NCI-H2029 treated with DMSO at 0.1 percent for 48 hours (cell line): ENCODE data around the gene IPO7.
"Not testable (repeated sequence)": the region's sequence is repeated elsewhere in the genome, so short reads cannot be mapped to it uniquely, and the experiment has no call there.

Experiments
- DNase-seq: peaks from one replicate; lab custom pipeline; 2025; lab: John Stamatoyannopoulos, UW

The IPO7 gene

DNA sequence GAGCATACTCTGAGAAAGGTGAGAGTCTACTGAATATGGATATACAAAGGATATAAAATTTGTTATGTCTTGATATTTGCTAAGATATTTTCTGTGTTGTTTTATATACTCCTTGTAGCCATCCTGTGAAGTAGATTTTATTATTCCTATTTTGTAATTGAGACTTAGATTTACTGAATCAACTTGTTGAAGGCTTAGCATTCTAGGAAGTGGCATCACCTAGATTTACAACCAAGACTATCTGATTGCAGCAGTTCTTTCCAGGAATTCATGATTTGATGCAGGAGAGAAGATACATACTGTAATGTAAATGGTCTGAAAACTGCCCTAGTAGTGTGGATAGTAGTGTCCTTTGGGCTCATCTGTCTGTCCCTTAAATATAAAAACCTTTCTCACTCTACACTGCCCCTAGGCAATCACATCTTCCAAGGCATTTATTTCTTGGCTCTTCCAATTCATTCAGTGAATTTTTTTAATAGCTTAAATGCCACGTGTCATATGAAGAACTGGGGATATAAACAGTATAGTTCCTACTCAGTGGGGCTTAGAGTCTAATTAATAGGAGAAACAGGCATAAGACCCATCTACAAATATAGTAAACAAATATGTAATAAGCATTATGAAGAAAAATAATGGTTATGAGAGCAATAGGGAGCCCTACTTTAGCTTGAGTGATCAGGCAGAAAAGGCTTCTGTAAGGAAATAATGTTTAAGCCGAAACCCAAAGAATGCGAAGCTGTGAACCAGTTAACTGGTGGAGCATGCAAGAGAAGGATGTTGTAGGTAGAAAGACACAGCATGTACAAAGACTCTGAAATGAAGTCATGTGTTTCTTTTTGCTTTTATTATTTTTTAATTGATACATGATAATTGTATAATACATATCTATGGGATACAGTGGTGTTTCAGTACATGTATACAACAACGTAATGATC, 13.6 kb downstream of the IPO7 start:
- no peak for DNase-seq

DNA sequence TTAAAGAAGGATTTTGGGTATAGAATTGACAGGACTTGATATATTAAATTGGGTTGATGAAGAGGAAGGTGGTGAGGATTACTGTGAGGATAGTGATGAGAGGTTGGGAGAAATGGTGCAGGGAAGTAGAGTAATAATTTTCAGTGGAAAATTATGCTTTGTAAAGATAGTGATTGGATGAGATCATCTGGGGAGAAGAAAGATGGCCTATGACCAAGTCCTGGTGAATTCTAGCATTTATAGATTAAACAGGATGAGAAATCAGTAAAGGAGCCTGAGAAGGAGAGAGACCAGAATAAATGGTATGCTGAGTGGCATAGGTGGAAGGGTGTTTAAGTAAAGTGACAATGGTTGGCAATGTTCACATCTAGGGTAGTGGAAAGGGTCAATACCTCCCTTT, 15.0 kb downstream of the IPO7 start:
- no peak for DNase-seq

DNA sequence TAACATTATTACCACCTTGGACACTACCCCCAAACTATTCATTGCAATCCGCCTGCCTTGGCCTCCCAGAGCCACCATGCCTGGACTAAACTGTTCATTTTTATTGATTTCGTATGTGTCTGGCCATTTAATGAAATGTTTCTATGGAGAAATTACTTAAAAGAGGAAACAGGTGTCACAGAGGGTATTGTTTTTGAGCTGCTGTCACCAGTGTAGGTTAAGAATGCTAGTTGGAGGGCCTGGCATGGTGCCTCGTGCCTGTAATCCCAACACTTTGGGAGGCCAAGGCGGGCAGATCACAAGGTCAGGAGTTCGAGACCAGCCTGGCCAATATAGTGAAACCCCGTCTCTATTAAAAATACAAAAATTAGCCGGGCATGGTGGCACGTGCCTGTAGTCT, 17.4 kb downstream of the IPO7 start:
- not testable (repeated sequence) for DNase-seq

DNA sequence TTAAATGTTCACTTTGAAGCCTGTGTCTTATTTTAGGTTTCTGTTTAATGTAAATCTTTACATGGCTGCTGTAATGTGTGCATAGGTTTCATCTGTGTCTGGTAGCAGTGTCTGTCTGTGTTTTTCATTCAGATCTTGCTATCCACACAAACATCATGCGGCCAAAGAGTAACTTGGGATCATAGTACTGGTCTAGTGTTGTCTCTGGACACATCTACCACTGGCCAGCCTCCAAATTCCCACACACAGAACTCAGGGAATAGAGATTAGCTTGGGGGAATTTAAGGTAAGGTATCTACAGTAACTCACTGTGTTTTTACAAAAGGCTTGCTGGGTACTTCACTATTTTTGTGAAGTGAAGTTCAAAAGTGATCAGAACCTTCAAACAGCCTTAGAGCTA, 44.3 kb downstream of the IPO7 start:
- no peak for DNase-seq

DNA sequence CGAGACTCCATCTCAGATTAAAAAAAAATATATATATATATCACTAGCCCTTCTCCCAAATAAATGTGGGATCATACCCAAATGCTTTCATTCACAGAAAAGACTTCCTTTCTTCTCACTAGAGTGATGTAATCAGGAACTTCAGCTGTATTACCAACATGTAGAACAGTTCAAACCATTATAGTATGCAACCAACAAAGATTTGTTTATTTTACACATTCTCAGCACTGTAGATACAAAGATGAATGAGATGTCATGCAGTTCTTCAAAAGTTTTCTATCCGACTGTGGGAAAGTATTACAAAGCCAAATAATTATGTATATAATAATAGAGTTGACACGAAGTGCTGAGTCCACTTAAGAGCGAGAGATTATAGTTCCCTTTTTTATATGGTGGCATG, 54.2 kb downstream of the IPO7 start:
- no peak for DNase-seq

DNA sequence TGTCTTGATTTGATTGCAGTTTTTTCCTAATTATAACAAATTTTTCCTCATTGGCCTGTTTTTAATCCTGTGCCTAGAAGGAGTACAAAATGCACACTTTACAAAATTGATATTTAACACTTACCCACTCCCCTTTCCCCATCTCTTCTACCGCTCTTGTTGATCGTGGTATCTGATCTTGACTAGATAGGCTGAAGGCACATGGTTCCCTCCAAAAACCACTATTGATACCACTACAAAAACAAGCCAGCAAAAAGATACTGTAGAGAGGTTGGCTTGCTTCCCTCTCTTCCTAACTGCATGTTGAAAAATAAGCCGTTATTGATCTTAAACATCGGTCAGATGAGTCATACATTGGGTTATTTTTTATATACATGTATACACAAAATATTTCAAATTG, 61.8 kb downstream of the IPO7 start:
- no peak for DNase-seq

DNA sequence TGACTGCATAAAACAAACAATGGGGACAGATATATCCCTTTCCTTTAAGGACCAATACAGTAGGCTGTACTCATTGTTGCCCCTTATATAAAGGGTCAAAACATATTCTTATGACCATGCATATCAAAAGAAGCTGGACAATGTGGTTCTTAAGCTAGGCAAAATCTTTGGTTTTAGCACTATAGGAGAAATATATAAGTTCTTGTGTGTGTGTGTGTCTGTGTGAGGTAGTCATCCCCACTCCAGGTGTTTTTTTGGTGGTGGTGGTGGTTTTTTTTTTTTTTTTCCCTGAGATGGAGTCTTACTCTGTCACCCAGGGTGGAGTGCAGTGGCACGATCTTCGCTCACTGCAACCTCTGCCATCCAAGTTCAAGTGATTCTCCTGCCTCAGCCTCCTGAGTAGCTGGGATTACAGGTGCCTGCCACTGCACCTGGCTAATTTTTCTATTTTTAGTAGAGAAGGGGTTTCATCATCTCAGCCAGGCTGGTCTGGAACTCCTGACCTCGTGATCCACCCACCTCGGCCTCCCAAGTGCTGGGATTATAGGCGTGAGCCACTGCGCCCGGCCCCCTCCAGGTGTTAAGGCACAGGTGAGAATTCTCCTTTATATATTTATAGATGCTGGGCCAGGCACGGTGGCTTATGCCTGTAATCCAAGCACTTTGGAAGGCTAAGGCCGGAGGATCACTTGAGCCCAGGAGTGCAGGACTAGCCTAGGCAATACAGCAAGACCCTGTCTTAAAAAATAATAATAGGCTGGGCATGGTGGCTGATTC, 64.3 kb downstream of the IPO7 start:
- DNase-seq, result no peak

DNA sequence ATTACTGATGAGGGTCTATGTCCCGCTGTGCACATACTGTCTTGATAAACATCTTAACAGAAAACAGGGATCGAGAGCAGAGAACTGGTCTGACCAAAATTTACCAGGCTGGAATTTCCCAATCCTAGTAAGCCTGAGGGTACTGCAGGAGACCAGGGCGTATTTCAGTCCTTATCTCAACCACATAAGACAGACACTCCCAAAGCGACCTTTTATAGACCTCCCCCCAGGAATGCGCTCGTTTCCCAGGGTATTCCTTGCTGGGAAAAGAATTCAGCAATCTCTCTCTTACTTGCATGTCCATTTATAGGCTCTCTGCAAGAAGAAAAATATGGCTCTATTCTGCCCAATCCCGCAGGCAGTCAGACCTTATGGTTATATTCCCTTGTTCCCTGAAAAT, 67.6 kb downstream of the IPO7 start:
- DNase-seq, result not testable (repeated sequence)

DNA sequence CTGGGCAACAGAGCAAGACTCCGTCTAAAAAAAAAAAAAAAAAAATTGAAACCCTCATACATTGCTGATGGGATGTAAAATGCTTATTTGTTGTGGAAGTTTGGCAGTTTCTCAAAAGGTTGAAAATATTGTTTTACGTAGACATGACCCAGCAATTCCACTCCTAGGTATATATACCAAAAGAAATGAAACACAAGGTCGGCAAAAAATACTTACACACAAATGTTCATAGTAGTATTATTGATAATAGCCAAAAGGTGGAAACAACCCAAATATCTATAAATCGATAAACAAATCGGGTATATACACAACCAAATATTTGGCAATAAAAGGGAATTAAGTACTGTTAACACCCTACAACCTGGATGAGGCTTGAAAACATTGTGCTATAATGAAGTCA, 71.3 kb downstream of the IPO7 start:
- no peak for DNase-seq

DNA sequence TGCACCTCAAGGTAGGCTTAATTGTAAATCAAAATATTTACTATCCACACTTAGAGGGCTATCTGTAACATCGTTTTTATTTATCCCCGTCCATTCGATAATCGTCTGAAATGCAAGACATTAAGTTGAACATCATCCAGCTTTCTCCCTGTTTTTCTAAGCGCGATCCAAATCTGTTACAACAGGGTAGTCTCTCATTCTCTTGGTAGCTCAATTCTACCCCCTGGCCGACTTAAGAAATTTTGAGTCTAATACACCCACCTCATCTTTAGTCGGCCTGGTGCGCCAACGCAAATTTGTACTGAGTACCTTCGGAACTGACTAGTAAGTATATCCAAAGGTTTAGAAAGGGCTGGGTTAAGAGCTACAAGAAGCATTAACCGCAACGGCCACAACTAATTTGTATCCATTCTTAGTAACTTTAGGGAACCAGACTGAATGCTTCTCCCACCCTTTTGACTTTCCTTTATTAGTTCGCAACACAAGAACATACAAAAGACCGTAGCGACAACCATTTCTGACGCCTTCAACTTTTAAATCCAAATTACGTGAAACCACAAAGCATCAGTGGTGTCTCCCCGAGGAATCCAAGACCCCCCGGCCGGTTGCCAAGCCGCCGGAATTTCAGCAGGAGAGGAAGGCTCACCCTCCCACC, 75.3 kb downstream of the IPO7 start:
- peak; percentile 25 for DNase-seq

DNA sequence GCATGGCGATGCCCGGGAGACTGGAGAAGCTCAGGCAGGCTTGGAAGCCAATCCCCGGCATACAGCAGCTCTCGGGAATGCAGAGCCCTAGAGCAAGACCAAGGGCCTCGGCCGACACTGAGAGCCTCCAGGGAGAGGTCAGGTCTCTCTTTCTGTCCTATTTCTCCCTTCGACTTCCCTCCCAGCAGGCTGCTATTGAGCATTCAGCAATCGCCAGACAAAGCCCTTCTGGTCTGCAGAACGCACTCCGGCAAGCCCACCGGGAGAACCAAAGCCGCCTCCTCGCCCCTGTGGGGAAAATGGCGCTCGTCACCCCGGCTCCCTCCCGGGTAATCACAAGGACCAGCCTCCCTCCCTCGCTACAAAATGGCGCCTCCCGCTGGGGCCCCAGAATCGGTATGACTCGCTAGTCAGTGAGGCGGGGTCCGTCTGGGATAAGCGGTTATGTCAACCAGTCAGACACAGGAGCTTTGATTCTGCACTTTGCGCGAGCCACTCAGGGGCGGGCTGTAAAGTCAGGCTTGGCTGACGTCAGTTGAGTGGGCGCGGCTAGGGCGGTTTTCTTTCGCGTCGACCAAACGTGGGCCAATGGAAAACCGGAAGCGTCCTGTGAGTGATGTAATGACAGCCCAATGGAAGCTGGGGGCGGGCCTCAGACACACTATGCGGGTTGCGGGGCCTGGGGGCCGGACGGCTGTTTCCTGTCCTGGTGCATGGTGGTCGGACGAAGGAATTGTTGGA, 76.0 kb downstream of the IPO7 start, which contains the start of gene ZNF143:
Gene ZNF143, plus strand, starts transcription at position 691 of the 741 bp plus-strand sequence. CDS start 10,297 bp downstream, outside the sequence.
- DNase-seq, result peak; percentile 98

DNA sequence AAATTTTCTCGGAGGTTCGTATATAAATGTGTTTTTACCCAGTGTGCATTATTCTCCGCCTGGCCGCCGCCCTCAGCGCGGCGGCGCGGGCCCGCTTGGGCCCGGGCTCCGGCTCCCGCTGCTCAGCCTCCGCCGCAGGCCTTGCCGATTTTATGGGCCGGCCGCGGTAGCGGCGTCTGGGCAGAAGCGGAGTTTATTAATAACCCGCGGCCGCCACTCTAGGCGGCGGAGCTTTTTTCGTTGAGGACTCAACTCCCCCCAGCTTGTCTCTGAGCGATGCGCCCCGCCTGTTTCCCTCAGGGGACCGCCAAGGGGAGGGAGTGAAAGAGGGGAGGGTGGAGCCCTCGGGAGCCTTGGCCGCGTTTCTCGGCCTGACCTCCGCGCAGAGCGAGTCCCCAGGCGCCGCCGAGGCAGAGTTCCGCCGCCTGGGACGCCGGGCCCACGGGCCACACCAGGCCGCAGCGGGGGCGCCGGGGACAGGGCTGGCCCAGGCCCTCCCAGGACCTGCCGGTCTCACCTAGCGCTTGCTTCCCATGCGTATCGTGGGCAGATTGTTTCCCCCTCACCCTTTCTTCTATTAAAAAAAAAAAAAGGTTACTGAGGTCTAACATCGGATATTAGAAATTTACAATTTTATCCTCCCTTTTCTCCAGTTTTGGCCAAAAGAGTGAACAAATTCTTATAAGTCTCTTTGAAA, 76.8 kb downstream of the IPO7 start:
- peak; percentile 87 for DNase-seq

DNA sequence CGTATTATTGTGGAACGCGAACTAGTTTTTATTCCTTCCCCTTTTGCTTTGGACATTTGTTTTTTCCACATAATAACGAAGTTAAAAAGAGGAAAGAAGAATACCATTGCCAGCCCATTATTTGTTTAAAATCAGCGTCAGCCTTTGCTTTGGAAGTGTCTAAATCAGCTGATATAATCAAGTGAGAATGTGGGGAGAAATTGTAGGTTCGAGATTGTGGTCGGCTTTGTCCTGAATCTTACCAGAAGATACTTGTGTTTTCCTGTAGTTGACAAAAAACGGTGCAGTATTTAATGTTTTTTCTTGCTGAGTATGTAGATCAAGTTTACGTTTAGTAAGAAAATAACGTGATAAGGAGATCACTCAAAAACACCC, 77.3 kb downstream of the IPO7 start:
- peak; percentile 51 for DNase-seq

DNA sequence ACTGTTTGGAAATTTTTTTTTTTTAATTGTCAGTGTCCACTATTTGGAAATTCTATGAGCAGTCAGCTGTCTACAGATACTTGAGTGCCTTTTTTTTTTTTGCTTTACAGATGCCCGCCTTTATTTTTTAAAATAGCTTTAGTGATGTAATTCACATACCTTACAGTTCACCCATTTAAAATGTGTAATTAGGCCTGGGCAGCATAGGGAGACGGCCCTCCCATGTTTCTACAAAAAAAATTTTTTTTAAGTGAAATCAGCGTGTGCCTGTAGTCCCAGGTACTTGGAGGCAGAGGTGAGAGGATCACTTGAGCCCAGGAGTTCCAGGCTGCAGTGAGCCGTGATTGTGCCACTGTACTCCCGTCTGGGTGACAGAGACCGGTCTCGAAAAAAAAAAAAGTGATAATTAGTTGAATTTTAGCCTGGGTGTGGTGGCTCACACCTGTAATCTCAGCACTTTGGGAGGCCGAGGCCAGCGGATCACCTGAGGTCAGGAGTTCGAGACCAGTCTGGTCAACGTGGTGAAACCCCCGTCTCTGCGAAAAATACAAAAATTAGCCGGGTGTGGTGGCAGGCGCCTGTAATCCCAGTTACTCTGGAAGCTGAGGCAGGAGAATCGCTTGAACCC, 77.8 kb downstream of the IPO7 start:
- no peak for DNase-seq

DNA sequence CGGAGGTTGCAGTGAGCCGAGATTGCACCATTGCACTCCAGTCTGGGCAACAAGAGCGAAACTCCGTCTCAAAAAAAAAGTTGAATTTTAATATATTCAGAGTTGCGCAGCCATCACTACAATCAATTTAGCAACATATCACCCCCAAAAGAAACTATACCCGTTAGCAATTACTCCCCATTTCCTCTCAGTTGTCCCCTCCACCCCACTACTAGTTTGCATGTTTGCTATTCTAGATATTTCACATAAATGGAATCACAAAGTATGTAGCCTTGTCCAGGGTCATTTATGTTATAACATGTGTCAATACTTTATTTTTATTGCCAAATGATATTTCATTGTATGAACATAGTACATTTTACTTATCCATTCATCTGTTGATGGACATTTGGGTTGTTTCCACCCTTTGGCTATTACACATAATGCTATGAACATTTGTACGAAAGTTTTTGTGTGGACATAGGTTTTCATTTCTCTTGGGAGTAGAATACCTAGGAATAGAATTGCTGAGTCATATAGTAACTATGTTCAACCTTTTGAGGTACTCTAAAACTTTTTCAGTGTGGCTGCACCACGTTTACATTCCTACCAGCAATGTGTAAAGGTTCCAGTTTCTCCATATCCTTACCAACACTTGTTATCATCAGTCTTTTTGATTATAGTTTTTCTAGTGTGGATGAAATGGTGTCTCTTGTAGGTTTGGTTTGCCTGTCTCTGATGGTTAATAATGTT, 78.5 kb downstream of the IPO7 start:
- no peak for DNase-seq

DNA sequence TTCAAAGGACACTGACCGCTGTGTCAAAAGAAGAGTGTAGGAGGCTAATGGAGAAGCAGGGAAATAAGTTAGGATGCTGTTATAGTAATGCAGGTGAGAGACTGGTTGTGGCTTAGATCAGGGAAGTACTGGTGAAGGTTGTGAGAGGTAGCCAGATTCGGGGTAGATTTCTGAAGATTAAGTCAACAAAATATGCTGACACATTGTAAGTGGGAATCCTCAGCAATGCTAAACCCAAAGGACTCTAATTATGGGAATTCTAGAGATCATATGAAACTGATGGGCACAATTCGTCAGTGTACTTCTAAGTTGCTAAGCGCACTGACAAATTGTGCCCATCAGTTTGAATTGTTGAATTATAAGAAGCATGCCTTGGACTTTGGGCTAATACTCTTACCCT, 86.3 kb downstream of the IPO7 start:
- no peak for DNase-seq

DNA sequence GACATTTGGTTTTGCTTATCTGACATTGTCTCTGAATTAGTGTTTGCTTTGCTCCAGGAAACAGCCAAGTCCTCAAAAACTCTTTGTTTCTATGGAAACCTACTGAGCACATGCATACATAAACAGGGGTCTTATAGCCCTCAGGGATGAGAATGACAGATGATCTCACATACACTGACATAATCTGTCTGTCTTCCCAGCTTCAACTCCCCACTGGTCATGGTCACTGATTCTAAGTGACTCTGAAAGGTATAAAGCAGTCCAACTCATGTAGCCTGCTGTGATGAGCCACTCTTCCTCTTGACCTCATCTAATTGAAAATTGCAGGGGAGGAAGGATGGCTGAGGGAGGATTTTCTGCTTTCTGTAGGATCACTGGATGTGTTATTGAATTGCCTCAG, 89.0 kb downstream of the IPO7 start:
- no peak for DNase-seq

DNA sequence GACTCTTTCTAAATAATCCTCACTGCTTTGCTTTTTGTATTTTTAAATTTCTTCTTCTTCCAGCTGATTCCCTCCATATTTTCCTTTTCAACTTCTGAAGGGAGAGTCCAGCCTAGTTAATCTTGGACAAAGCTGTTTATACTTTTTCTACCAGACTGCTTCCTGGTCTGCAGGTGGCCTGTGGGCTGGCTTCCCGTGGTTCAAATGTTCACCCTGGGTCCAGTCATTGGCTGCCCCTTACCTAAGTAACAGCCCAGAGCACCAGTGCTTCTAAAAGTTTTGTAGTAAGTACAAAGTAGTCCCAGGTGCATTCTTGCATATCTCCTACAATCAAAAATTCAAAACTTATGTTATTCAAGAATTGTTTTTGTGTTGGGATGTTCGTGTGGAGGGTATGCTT, 95.4 kb downstream of the IPO7 start:
- no peak for DNase-seq

DNA sequence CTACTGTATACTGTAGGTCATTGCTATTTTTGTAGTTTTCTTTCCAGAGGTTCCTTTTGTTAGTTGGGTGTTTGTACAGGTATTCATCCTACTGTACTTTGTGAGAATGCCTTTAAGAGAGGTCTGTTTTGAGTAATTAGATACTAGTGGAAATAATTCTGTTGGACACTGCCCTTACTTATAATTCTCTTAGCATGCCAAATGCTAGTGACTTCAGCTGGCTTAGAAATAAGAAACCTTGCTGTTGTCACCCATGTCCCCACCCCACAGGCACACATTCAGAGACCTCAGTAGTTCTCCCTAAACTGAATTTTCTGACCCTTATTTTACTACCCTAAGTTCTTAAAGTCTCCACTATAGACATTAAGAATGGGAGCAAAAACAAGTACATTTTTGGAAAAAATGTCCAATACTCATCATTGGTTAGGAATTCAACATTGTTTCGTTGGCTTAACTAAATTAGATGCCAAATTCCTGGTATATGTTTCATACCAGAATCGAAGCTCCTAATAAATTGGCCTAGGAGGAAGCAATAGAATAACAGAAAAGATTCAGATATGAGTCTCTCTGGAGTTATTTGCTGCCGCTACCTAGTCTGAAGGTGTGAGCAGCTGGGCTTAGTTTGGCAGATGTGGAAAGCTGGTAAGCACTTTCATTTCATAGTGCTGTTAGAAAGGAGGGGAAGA, 104.8 kb downstream of the IPO7 start:
- no peak for DNase-seq

DNA sequence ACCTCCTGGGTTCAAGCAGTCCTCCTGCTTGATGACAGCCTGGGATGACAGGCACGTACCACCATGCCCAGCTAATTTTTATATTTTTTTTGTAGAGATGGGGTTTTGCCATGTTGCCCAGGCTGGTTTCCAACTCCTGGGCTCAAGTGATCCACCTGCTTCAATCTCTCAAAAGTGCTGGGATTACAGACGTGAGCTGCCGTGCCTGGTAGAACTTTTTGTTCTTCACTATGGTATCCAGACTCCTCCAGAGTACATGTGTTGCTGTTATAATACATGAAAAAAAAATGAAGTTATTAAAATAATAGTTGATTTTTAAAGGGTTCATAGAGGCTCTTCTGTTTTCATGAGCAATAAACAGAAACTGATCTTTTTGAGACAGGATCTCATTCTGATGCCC, 105.9 kb downstream of the IPO7 start:
- no peak for DNase-seq
